Panc1 (cell line): ENCODE results near the gene SUPT3H. TPM values are rescaled to one million over a fixed set of nuclear protein-coding genes. Genes with fewer than 3 reads are reported as not detected.

Experiments
- ATAC-seq: fragments of 200-7000 bp; cut with Tn5 transposase; 2 replicates; pipeline ENCODE4 v1.9.1; 2020; ENCODE audit warnings: mild to moderate bottlenecking, moderate library complexity
- BruUV-seq: library from RNA; stranded (reverse); fragments of 400-500 nt; replicated peaks from 2 replicates; lab custom pipeline; 2021; lab: Mats Ljungman, UMichigan
- CTCF ChIA-PET: fragments of 300-600 bp; sonication (Branson Sonifier 250); formaldehyde crosslinking; loops from one replicate; lab custom pipeline; 2022; ENCODE audit warnings: antibody characterized with exemption; lab: Charles Lee
- POLR2A ChIA-PET: fragments of 300-600 bp; sonication (Branson Sonifier 250); formaldehyde crosslinking; loops from one replicate; lab custom pipeline; 2022; ENCODE audit warnings: antibody characterized with exemption; lab: Charles Lee
- DNase-seq: peaks from one replicate; pipeline ENCODE4 v3.0.0-alpha.2; 2010; ENCODE audit warnings: low read depth, low spot score
- H3K27ac ChIP-seq: 2 replicates; pipeline ENCODE4 v1.5.1; 2011; ENCODE audit warnings: mild to moderate bottlenecking, low read length, inconsistent platforms
- H3K27me3 ChIP-seq: fragments of 200-500 bp; sonication (Bioruptor generic); 2 replicates; pipeline ENCODE4 v1.6.0; 2014; ENCODE audit warnings: low read length, inconsistent platforms; ENCODE audit not compliant: control insufficient read depth, insufficient read depth
- H3K36me3 ChIP-seq: fragments of 200-500 bp; sonication (Bioruptor generic); 2 replicates; pipeline ENCODE4 v1.5.1; 2014; ENCODE audit warnings: inconsistent platforms, mild to moderate bottlenecking, low read length, moderate library complexity; ENCODE audit not compliant: control insufficient read depth, insufficient read depth
- H3K4me1 ChIP-seq: 2 replicates; pipeline ENCODE4 v1.5.1; 2011; ENCODE audit warnings: inconsistent platforms, mild to moderate bottlenecking, low read length, moderate library complexity; ENCODE audit not compliant: control insufficient read depth, insufficient read depth
- H3K4me3 ChIP-seq, 2 experiments: 2 replicates each; pipeline ENCODE4 v1.5.1; 2011 to 2012; ENCODE audit warnings: low read depth in 2 of 2, low read length in 2 of 2, mild to moderate bottlenecking in 2 of 2, inconsistent platforms in 1 of 2, moderate library complexity in 1 of 2
- H3K9me3 ChIP-seq: fragments of 200-500 bp; sonication (Bioruptor generic); 2 replicates; pipeline ENCODE4 v1.5.1; 2014; ENCODE audit warnings: low read depth, mild to moderate bottlenecking, inconsistent platforms, low read length, moderate library complexity; ENCODE audit not compliant: control insufficient read depth, insufficient read depth
- POLR2AphosphoS5 ChIP-seq: IDR thresholded peaks from 2 replicates; pipeline ENCODE4 v1.6.1; 2012; ENCODE audit warnings: mild to moderate bottlenecking, low read depth, low read length, moderate library complexity
- SIN3A ChIP-seq: IDR thresholded peaks from 2 replicates; pipeline ENCODE4 v1.6.1; 2012; ENCODE audit warnings: low read depth, mild to moderate bottlenecking, low read length, moderate library complexity, borderline replicate concordance; ENCODE audit not compliant: insufficient read depth
- TCF7L2 ChIP-seq: IDR thresholded peaks from 2 replicates; pipeline ENCODE4 v1.6.1; 2011; ENCODE audit warnings: mild to moderate bottlenecking, low read depth, low read length, inconsistent platforms
- in situ Hi-C: cut with HindIII; loops from 2 replicates; pipeline ENCODE4 v1.10.0; 2016; ENCODE audit warnings: low sequenced_read_pairs, low pct_unique_long_range_greater_than_20kb
- intact Hi-C: fragments of 100-400 bp; cut with micrococcal nuclease; formaldehyde crosslinking; loops from one replicate; pipeline ENCODE4 v1.10.0; 2022; ENCODE audit not compliant: unreplicated experiment
- total RNA-seq: library from RNA; stranded (reverse); gene quantifications from one replicate; pipeline ENCODE4 v1.2.1, GENCODE V29; 2021; ENCODE audit not compliant: unreplicated experiment
- TF ChIP-seq, protein P1 (sequence below): fragments of 450-650 bp; IDR thresholded peaks from 2 replicates; pipeline ENCODE4 v1.5.1; 2017; ENCODE audit warnings: mild to moderate bottlenecking
- TF ChIP-seq, protein P2 (sequence below), 2 experiments: IDR thresholded peaks; 2 replicates each; pipeline ENCODE4 v1.6.1; 2011 to 2012; ENCODE audit warnings: low read depth in 2 of 2, control low read depth in 1 of 2, low read length in 1 of 2, mild to moderate bottlenecking in 1 of 2, moderate library complexity in 1 of 2; ENCODE audit not compliant: insufficient read depth in 1 of 2

The SUPT3H gene
- total RNA-seq, 1 experiment from 2014 or later: 11.0 TPM

DNA sequence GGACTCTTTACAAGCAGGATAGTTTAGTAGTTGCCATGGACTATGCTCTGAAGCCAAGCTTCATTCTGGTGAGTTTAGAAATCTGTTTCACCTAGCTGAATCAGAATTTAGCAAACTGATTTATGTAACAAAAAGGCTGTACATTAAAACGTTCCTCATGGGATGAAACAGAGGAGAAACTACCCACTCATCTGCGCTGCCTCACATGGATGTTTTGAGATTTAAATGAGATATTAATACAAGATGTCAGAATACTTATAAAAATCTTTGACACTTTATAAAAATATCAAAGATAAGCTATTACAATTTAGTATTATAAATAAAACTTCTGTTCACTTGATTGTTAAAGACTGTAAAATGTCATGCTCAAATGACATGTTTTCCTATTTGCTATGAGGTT lies 32.8 kb downstream of the SUPT3H start:
- no TSS peak for BruUV-seq
- ChIA-PET POLR2A (no interaction called here), CTCF (no interaction called here)
- Histone ChIP-seq H3K36me3 (no peaks in the 10 kb centered on the region), H3K27ac (no peak overlapping the region), H3K9me3 (no peaks in the 10 kb centered on the region), H3K27me3 (no peaks in the 10 kb centered on the region), H3K4me1 (no peaks in the 10 kb centered on the region), H3K4me3 (no peak overlapping the region)
- ATAC-seq: no peak
- TF ChIP-seq, protein P1, sequence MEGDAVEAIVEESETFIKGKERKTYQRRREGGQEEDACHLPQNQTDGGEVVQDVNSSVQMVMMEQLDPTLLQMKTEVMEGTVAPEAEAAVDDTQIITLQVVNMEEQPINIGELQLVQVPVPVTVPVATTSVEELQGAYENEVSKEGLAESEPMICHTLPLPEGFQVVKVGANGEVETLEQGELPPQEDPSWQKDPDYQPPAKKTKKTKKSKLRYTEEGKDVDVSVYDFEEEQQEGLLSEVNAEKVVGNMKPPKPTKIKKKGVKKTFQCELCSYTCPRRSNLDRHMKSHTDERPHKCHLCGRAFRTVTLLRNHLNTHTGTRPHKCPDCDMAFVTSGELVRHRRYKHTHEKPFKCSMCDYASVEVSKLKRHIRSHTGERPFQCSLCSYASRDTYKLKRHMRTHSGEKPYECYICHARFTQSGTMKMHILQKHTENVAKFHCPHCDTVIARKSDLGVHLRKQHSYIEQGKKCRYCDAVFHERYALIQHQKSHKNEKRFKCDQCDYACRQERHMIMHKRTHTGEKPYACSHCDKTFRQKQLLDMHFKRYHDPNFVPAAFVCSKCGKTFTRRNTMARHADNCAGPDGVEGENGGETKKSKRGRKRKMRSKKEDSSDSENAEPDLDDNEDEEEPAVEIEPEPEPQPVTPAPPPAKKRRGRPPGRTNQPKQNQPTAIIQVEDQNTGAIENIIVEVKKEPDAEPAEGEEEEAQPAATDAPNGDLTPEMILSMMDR: no peak
- no peak for TF ChIP-seq TCF7L2
- TF ChIP-seq, protein P2, sequence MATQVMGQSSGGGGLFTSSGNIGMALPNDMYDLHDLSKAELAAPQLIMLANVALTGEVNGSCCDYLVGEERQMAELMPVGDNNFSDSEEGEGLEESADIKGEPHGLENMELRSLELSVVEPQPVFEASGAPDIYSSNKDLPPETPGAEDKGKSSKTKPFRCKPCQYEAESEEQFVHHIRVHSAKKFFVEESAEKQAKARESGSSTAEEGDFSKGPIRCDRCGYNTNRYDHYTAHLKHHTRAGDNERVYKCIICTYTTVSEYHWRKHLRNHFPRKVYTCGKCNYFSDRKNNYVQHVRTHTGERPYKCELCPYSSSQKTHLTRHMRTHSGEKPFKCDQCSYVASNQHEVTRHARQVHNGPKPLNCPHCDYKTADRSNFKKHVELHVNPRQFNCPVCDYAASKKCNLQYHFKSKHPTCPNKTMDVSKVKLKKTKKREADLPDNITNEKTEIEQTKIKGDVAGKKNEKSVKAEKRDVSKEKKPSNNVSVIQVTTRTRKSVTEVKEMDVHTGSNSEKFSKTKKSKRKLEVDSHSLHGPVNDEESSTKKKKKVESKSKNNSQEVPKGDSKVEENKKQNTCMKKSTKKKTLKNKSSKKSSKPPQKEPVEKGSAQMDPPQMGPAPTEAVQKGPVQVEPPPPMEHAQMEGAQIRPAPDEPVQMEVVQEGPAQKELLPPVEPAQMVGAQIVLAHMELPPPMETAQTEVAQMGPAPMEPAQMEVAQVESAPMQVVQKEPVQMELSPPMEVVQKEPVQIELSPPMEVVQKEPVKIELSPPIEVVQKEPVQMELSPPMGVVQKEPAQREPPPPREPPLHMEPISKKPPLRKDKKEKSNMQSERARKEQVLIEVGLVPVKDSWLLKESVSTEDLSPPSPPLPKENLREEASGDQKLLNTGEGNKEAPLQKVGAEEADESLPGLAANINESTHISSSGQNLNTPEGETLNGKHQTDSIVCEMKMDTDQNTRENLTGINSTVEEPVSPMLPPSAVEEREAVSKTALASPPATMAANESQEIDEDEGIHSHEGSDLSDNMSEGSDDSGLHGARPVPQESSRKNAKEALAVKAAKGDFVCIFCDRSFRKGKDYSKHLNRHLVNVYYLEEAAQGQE (IDR thresholded peaks at IDR 0.05; ENCODE audit: insufficient read depth in 1 of 2, low read depth in 2 of 2, low read length in 1 of 2): no peak
- no peak for TF ChIP-seq SIN3A
- TF ChIP-seq POLR2AphosphoS5: no peak
- intact Hi-C loops: no loop called here
- in situ Hi-C loops: no loop called here
- DNase-seq: no peak

GRCh38 chr6:45328523-45328922 lies 49.2 kb downstream of the SUPT3H start:
- intact Hi-C loops (no loop called here), in situ Hi-C loops (no loop called here)
- ATAC-seq (no peak), DNase-seq (no peak)
- TF ChIP-seq, protein P1: no peak
- TF ChIP-seq POLR2AphosphoS5: no peak
- CTCF ChIA-PET: no interaction called here
- H3K27me3 ChIP-seq: no peaks in the 10 kb centered on the region
- H3K9me3 ChIP-seq: no peaks in the 10 kb centered on the region
- no peak overlapping the region for H3K4me3 ChIP-seq
- no peaks in the 10 kb centered on the region for H3K36me3 ChIP-seq
- H3K27ac ChIP-seq: no peak overlapping the region
- no peaks in the 10 kb centered on the region; the same call in none of the 2 replicates for H3K4me1 ChIP-seq
- POLR2A ChIA-PET: no interaction called here
- no TSS peak for BruUV-seq
